Measurements from ENCODE around the gene VPREB3. TPM values are rescaled to one million over a fixed set of nuclear protein-coding genes. Genes with fewer than 3 reads are reported as not detected.
A peak's percentile ranks its signal among the peaks of the same experiment; 100 is the strongest.
"Not testable (repeated sequence)": the region's sequence is repeated elsewhere in the genome, so short reads cannot be mapped to it uniquely, and the experiment has no call there.

Gene VPREB3
- total RNA-seq, 2 donors from 2014 or later, result not detected

DNA sequence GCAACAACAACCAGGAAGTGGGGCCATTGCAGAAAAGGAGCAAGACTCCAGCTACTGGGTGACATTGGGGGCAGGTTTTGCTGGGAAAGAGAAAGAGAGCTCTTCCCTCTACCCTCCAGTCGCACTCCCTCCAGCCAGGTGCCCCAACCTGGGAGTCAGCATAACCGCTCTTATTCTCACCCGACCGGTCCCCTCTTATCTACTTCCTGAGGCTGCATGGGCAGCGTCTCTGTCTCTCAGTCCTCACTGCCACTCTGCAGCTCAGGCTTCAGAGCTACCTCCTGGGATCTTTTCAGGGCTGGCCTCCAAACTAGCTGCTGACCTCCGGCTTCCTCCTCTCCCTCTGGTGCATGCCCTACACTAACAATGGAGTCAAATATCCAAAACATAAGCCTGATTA is 8.4 kb downstream of the VPREB3 start:
- TF ChIP-seq CTCF (IDR thresholded peaks at IDR 0.05), result no peak
- DNase-seq (ENCODE audit: low spot score), result no peak

GRCh38 chr22:23744485-23744884 is 9.7 kb downstream of the VPREB3 start:
- no peaks in the 10 kb centered on the region for H3K27me3 ChIP-seq
- no peak overlapping the region for H3K4me3 ChIP-seq
- H3K9me3 ChIP-seq, result no peaks in the 10 kb centered on the region
- H3K36me3 ChIP-seq, result peaks cover 35% of the 10 kb centered on the region
- no peak for DNase-seq (ENCODE audit: low spot score)
- H3K27ac ChIP-seq, result no peak overlapping the region
- no peak for TF ChIP-seq CTCF (IDR thresholded peaks at IDR 0.05)
- H3K4me1 ChIP-seq, result peaks cover 0 to 15% of the 10 kb centered on the region in 2 donors

More for the DNA sequence above, 8.4 kb downstream of the VPREB3 start:
- Histone ChIP-seq H3K4me3 (no peak overlapping the region), H3K36me3 (peaks cover 35% of the 10 kb centered on the region), H3K9me3 (no peaks in the 10 kb centered on the region), H3K27ac (no peak overlapping the region), H3K27me3 (no peaks in the 10 kb centered on the region), H3K4me1 (peaks cover 0 to 26% of the 10 kb centered on the region in 2 donors)

DNA sequence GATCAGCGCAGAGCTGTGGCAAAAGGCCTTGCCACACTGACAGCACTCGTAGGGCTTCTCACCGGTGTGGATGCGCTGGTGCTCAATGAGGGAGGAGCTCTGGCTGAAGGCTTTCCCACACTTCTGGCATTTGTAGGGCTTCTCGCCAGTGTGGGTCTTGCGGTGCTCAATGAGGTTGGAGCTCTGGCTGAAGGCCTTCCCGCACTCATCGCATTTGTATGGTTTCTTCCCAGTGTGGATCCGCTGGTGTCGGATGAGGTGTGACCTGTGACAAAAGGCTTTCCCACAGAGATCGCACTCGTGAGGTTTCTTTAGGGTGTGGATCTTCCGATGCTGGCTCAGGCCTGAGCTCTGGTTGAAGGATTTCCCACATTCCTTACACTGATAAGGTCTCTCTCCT is 10.2 kb downstream of the VPREB3 start:
- Histone ChIP-seq H3K36me3 (peaks cover 35% of the 10 kb centered on the region), H3K27ac (no peak overlapping the region), H3K9me3 (no peaks in the 10 kb centered on the region), H3K4me1 (peaks cover 0 to 14% of the 10 kb centered on the region in 2 donors), H3K27me3 (no peaks in the 10 kb centered on the region), H3K4me3 (no peak overlapping the region)
- DNase-seq (ENCODE audit: low spot score), result no peak
- TF ChIP-seq CTCF (IDR thresholded peaks at IDR 0.05), result no peak

- DNase-seq (ENCODE audit: low spot score), result no peak
- peaks cover 35% of the 10 kb centered on the region for H3K36me3 ChIP-seq
- H3K4me3 ChIP-seq, result no peak overlapping the region
- H3K9me3 ChIP-seq, result no peaks in the 10 kb centered on the region
- no peaks in the 10 kb centered on the region for H3K27me3 ChIP-seq
- TF ChIP-seq CTCF (IDR thresholded peaks at IDR 0.05), result no peak
- no peak overlapping the region for H3K27ac ChIP-seq
- H3K4me1 ChIP-seq, result peaks cover 0 to 14% of the 10 kb centered on the region in 2 donors
These were observed 10.9 kb downstream of the VPREB3 start for GRCh38 chr22:23743303-23743705.

GRCh38 chr22:23742505-23743264 is 11.5 kb downstream of the VPREB3 start:
- Histone ChIP-seq H3K36me3 (peaks cover 35% of the 10 kb centered on the region), H3K9me3 (no peaks in the 10 kb centered on the region), H3K27ac (peak overlapping the region; percentile 4 to 22), H3K4me1 (peaks cover 0 to 14% of the 10 kb centered on the region in 2 donors), H3K27me3 (no peaks in the 10 kb centered on the region), H3K4me3 (no peak overlapping the region)
- DNase-seq (ENCODE audit: low spot score), result peak; percentile 62
- TF ChIP-seq CTCF (IDR thresholded peaks at IDR 0.05), result no peak

GRCh38 chr22:23737696-23738095 is 16.5 kb downstream of the VPREB3 start:
- peaks cover 11% of the 10 kb centered on the region for H3K36me3 ChIP-seq
- TF ChIP-seq CTCF (IDR thresholded peaks at IDR 0.05), result no peak
- no peaks in the 10 kb centered on the region for H3K9me3 ChIP-seq
- peaks cover 0 to 10% of the 10 kb centered on the region in 2 donors for H3K4me1 ChIP-seq
- H3K27me3 ChIP-seq, result no peaks in the 10 kb centered on the region
- H3K4me3 ChIP-seq, result no peak overlapping the region
- DNase-seq (ENCODE audit: low spot score), result no peak
- no peak overlapping the region for H3K27ac ChIP-seq

DNA sequence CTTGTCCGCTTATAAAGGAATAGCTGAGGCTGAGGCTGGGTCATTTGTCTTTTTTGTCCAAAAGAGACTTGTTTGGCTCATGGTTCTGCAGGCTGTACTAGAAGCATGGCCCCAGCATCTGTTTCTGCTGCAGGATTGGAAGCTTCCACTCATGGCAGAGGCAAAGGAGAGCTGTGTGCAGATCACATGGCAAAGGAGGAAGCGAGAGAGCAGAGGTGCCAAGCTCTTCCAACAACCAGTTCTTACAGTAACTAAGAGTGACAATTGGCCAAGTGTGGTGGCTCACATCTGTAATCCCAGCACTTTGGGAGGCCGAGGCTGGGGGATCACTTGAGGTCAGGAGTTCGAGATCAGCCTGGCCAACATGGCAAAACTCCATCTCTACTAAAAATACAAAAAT is 26.1 kb downstream of the VPREB3 start:
- H3K27me3 ChIP-seq; H3K4me3 ChIP-seq; H3K4me1 ChIP-seq; H3K36me3 ChIP-seq; H3K9me3 ChIP-seq; H3K27ac ChIP-seq; DNase-seq (ENCODE audit: low spot score): not testable (repeated sequence)

All from right atrium auricular region (tissue), 2 donors.